Trophoblast cell (in vitro differentiated cells and primary cell): ENCODE results near the gene LHX6.

Source experiments
- DNase-seq, 2 donors: peaks; one replicate each; pipeline ENCODE4 v3.0.0-alpha.2; 2016
- H2AFZ ChIP-seq: 2 replicates; pipeline ENCODE4 v1.6.1; 2013; ENCODE audit warnings: low read length, moderate library complexity, mild to moderate bottlenecking; ENCODE audit not compliant: insufficient read depth, poor library complexity
- H2AK5ac ChIP-seq: 2 replicates; pipeline ENCODE4 v1.6.1; 2013; ENCODE audit warnings: mild to moderate bottlenecking, low read length
- H2BK120ac ChIP-seq: 2 replicates; pipeline ENCODE4 v1.6.1; 2013; ENCODE audit warnings: low read length, mild to moderate bottlenecking, moderate library complexity; ENCODE audit not compliant: insufficient read depth, poor library complexity
- H2BK12ac ChIP-seq: 2 replicates; pipeline ENCODE4 v1.6.1; 2013; ENCODE audit warnings: mild to moderate bottlenecking, low read length, moderate library complexity
- H2BK5ac ChIP-seq: 2 replicates; pipeline ENCODE4 v1.6.1; 2013; ENCODE audit warnings: low read length, low read depth, moderate library complexity, mild to moderate bottlenecking; ENCODE audit not compliant: poor library complexity
- H3K14ac ChIP-seq: 2 replicates; pipeline ENCODE4 v1.6.1; 2013; ENCODE audit warnings: mild to moderate bottlenecking, low read length
- H3K18ac ChIP-seq: 2 replicates; pipeline ENCODE4 v1.6.1; 2013; ENCODE audit warnings: mild to moderate bottlenecking, low read length
- H3K23ac ChIP-seq: 2 replicates; pipeline ENCODE4 v1.6.1; 2013; ENCODE audit warnings: low read length
- H3K27ac ChIP-seq: 2 replicates; pipeline ENCODE4 v1.5.1; 2013; ENCODE audit warnings: low read depth, mild to moderate bottlenecking, inconsistent platforms, low read length, moderate library complexity
- H3K27me3 ChIP-seq: 2 replicates; pipeline ENCODE4 v1.6.1; 2013; ENCODE audit warnings: inconsistent platforms, mild to moderate bottlenecking, low read length, moderate library complexity; ENCODE audit not compliant: insufficient read depth
- H3K36me3 ChIP-seq, 2 experiments: 1 replicate in 1 of 2; 2 replicates in 1 of 2; pipeline ENCODE4 v1.6.1; 2013; ENCODE audit warnings: low read length in 2 of 2, mild to moderate bottlenecking in 2 of 2, moderate library complexity in 1 of 2; ENCODE audit not compliant: insufficient read depth in 2 of 2, control insufficient read depth in 1 of 2
- H3K4ac ChIP-seq: 2 replicates; pipeline ENCODE4 v1.6.1; 2013; ENCODE audit warnings: low read depth, mild to moderate bottlenecking, low read length, moderate library complexity
- H3K4me1 ChIP-seq, 2 experiments: 1 replicate in 1 of 2; 2 replicates in 1 of 2; pipeline ENCODE4 v1.6.1; 2013; ENCODE audit warnings: low read length in 2 of 2, mild to moderate bottlenecking in 2 of 2, moderate library complexity in 1 of 2; ENCODE audit not compliant: insufficient read depth in 2 of 2, control insufficient read depth in 1 of 2
- H3K4me2 ChIP-seq: 2 replicates; pipeline ENCODE4 v1.6.1; 2013; ENCODE audit warnings: inconsistent platforms, mild to moderate bottlenecking, low read length, moderate library complexity
- H3K4me3 ChIP-seq: 2 replicates; pipeline ENCODE4 v1.5.1; 2013; ENCODE audit warnings: mild to moderate bottlenecking, low read depth, low read length, inconsistent platforms
- H3K79me1 ChIP-seq: one replicate; pipeline ENCODE4 v1.6.1; 2013; ENCODE audit warnings: low read length
- H3K79me2 ChIP-seq: 2 replicates; pipeline ENCODE4 v1.6.1; 2013; ENCODE audit warnings: low read length, mild to moderate bottlenecking; ENCODE audit not compliant: control insufficient read depth, insufficient read depth, poor library complexity
- H3K9ac ChIP-seq: 2 replicates; pipeline ENCODE4 v1.6.1; 2013; ENCODE audit warnings: mild to moderate bottlenecking, low read length
- H3K9me3 ChIP-seq: 2 replicates; pipeline ENCODE4 v1.6.1; 2013; ENCODE audit warnings: low read depth, mild to moderate bottlenecking, control low read depth, inconsistent platforms, low read length; ENCODE audit not compliant: insufficient read depth
- H4K12ac ChIP-seq: 2 replicates; pipeline ENCODE4 v1.6.1; 2013; ENCODE audit warnings: low read depth, mild to moderate bottlenecking, low read length, moderate library complexity
- H4K8ac ChIP-seq: 2 replicates; pipeline ENCODE4 v1.6.1; 2013; ENCODE audit warnings: low read depth, mild to moderate bottlenecking, low read length, moderate library complexity
- H4K91ac ChIP-seq: one replicate; pipeline ENCODE4 v1.6.1; 2013; ENCODE audit warnings: low read depth, mild to moderate bottlenecking, low read length, moderate library complexity
- WGBS: extraction: QIAGEN DNeasy Blood & Tissue Kit; methylation state at CpG from one replicate; pipeline ENCODE4 v1.1.7; 2013; ENCODE audit warnings: missing lambda C conversion rate; ENCODE audit not compliant: insufficient read length, insufficient coverage; ENCODE audit errors: extremely low coverage; 5-methylcytosine and 5-hydroxymethylcytosine counted together

Gene LHX6

DNA sequence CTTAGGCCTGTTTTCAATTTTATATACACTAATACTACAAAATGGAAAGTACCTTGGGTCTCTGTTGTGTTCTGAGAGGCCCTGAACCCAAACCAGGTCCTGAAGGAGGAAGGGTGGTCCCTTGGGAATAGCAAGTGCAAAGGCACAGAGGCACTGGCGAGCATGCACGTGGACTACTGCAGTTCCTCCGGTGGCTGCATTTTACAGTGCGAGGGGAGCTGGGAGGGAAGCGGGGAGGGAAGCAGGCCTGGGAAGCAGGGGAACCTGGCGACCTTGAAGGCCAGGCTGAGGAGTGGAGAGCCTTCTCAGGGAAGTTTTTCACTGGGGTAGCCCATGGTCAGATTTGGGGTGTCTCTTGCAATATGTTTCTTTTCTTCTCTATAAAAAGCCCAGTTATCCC is 35.1 kb downstream of the LHX6 start:
- Histone ChIP-seq H4K91ac (no peak overlapping the region), H2BK5ac (no peak overlapping the region), H3K4me2 (no peak overlapping the region)

DNA sequence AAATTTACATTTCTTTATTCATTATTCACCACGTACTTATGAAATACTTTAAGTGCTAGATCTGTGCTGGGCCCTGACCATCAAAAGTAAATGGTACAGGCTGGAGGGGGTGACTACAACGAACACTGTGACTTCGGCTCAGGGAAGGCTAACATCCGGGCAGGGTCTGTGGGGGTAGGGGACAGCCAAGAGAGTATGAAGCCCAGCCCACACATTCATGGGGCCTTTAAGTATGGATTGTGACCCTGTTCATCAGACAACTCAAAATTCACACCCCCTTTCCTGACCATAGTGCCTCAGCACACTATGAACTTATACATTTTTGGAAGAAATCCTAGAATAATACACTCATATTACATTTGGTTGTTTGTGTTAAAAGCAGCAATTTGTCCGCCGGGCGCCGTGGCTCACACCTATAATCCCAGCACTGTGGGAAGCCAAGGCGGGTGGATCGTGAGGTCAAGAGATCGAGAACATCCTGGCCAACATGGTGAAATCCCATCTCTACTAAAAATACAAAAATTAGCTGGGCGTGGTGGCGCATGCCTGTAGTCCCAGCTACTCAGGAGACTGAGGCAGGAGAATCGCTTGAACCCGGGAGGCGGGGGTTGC is 35.7 kb downstream of the LHX6 start:
- H3K79me2 ChIP-seq = no peaks in the 10 kb centered on the region
- no peak overlapping the region for H4K12ac ChIP-seq
- no peak overlapping the region for H3K9ac ChIP-seq
- no peak overlapping the region for H2AK5ac ChIP-seq
- H3K4ac ChIP-seq = no peak overlapping the region
- H2BK120ac ChIP-seq = no peak overlapping the region
- H3K4me1 ChIP-seq = no peaks in the 10 kb centered on the region
- no peaks in the 10 kb centered on the region for H3K27me3 ChIP-seq
- no peak overlapping the region for H2AFZ ChIP-seq
- no peak overlapping the region for H2BK12ac ChIP-seq
- no peak overlapping the region for H3K4me2 ChIP-seq
- no peaks in the 10 kb centered on the region for H3K36me3 ChIP-seq
- no peak for DNase-seq
- WGBS = no CpG with 5 or more reads among the region's 16 CpGs
- no peak overlapping the region for H3K4me3 ChIP-seq
- no peak overlapping the region for H3K27ac ChIP-seq
- H3K23ac ChIP-seq = no peak overlapping the region
- no peak overlapping the region for H3K18ac ChIP-seq
- H3K9me3 ChIP-seq = no peaks in the 10 kb centered on the region
- H4K8ac ChIP-seq = no peak overlapping the region
- no peak overlapping the region for H2BK5ac ChIP-seq
- H4K91ac ChIP-seq = no peak overlapping the region
- H3K79me1 ChIP-seq = no peaks in the 10 kb centered on the region
- H3K14ac ChIP-seq = no peak overlapping the region

More for the DNA sequence above, 35.1 kb downstream of the LHX6 start:
- H3K9ac ChIP-seq = no peak overlapping the region
- no peaks in the 10 kb centered on the region for H3K4me1 ChIP-seq
- no peak overlapping the region for H3K4me3 ChIP-seq
- no peaks in the 10 kb centered on the region for H3K36me3 ChIP-seq
- no peaks in the 10 kb centered on the region for H3K79me2 ChIP-seq
- DNase-seq = no peak
- H3K27me3 ChIP-seq = no peaks in the 10 kb centered on the region
- H2BK12ac ChIP-seq = no peak overlapping the region
- no peak overlapping the region for H2AFZ ChIP-seq
- no peak overlapping the region for H2AK5ac ChIP-seq
- no peak overlapping the region for H3K14ac ChIP-seq
- no CpG with 5 or more reads among the region's 6 CpGs for WGBS
- no peak overlapping the region for H4K8ac ChIP-seq
- no peaks in the 10 kb centered on the region for H3K79me1 ChIP-seq
- no peak overlapping the region for H2BK120ac ChIP-seq
- H3K18ac ChIP-seq = no peak overlapping the region
- H4K12ac ChIP-seq = no peak overlapping the region
- H3K4ac ChIP-seq = no peak overlapping the region
- no peak overlapping the region for H3K23ac ChIP-seq
- H3K9me3 ChIP-seq = no peaks in the 10 kb centered on the region
- H3K27ac ChIP-seq = no peak overlapping the region

DNA sequence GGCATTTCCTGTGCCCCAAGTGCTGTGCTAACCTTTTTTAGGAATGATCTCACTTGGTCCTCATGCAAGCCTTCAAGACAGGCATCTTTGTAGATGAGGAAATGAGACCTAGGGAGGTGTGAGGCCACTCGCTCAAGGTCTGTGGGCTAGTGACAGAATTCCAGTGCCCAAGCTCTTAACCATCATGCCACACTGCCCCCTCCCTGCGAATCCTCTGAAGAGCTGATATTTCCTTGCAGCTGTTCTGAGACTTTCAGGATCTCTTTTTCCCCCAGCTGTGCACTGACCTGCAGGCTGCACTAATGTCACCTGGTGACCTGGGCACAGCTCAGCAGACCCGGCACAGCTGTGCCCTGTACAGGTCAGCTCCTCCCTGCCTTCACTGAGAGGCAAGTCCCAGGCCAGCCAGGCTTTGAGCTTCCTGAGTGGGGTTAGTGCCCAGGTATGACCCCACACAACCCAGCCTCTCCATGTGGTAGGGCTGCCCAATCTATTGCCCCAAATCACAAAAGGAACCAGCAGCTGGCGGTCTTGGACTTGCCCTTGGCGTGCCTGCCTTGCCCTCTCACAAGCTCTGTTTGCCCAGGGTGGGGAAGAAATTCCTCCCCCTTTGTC is 36.4 kb downstream of the LHX6 start:
- no peak overlapping the region for H4K8ac ChIP-seq
- H2BK12ac ChIP-seq = no peak overlapping the region
- H2BK5ac ChIP-seq = no peak overlapping the region
- H2BK120ac ChIP-seq = no peak overlapping the region
- H3K27me3 ChIP-seq = no peaks in the 10 kb centered on the region
- no peak overlapping the region for H3K18ac ChIP-seq
- H4K91ac ChIP-seq = no peak overlapping the region
- H3K4me3 ChIP-seq = no peak overlapping the region
- no peaks in the 10 kb centered on the region for H3K4me1 ChIP-seq
- H3K79me1 ChIP-seq = no peaks in the 10 kb centered on the region
- no peak overlapping the region for H3K23ac ChIP-seq
- no peaks in the 10 kb centered on the region for H3K79me2 ChIP-seq
- no peaks in the 10 kb centered on the region for H3K36me3 ChIP-seq
- H3K27ac ChIP-seq = no peak overlapping the region
- H4K12ac ChIP-seq = no peak overlapping the region
- no peak for DNase-seq
- WGBS = no CpG with 5 or more reads among the region's 5 CpGs
- H3K4ac ChIP-seq = no peak overlapping the region
- H2AK5ac ChIP-seq = no peak overlapping the region
- no peak overlapping the region for H2AFZ ChIP-seq
- H3K9me3 ChIP-seq = peaks cover 2% of the 10 kb centered on the region
- no peak overlapping the region for H3K9ac ChIP-seq
- H3K14ac ChIP-seq = no peak overlapping the region
- no peak overlapping the region for H3K4me2 ChIP-seq

DNA sequence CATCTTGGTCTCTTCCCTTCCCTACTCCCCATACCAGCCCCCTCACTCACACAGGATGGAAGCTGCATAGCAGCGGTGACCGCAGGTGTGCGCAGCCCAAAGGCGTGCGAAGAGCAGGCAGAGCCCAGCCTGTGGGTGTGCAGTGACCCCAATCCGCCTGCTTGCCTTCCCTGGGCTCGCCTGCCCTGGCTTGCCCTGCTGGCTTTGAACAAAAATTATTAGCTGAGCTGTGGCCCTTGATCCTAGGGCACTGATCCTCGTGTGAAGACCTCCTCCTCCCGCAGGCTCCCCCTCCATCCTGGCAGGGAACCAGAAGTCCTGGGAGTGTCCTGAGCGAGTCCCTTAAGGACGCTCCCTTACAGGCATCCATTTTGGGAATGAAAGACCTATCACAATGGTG is 37.2 kb downstream of the LHX6 start:
- Histone ChIP-seq H3K23ac (no peak overlapping the region), H2BK12ac (no peak overlapping the region), H3K9ac (no peak overlapping the region), H3K27me3 (no peaks in the 10 kb centered on the region), H3K4me3 (no peak overlapping the region), H2BK120ac (no peak overlapping the region), H2AFZ (no peak overlapping the region), H3K4ac (no peak overlapping the region), H4K12ac (no peak overlapping the region), H3K36me3 (no peaks in the 10 kb centered on the region), H4K8ac (no peak overlapping the region), H3K4me2 (no peak overlapping the region), H3K9me3 (peaks cover 2% of the 10 kb centered on the region), H3K79me1 (no peaks in the 10 kb centered on the region), H3K4me1 (no peaks in the 10 kb centered on the region), H4K91ac (no peak overlapping the region), H2BK5ac (no peak overlapping the region), H2AK5ac (no peak overlapping the region), H3K18ac (no peak overlapping the region), H3K27ac (no peak overlapping the region), H3K14ac (no peak overlapping the region), H3K79me2 (no peaks in the 10 kb centered on the region)
- WGBS = no CpG with 5 or more reads among the region's 11 CpGs
- no peak for DNase-seq
